Karpas-422 (cell line): ENCODE measurements around the gene ZMYND15. TPM values are rescaled to one million over a fixed set of nuclear protein-coding genes. Genes with fewer than 3 reads are reported as not detected.
"Not testable (repeated sequence)": the region's sequence is repeated elsewhere in the genome, so short reads cannot be mapped to it uniquely, and the experiment has no call there.

Experiments
- DNase-seq: peaks from one replicate; pipeline ENCODE4 v3.0.0-alpha.2; 2015
- H2AFZ ChIP-seq: fragments of 200-600 bp; sonication (generic); 2 replicates; pipeline ENCODE4 v1.6.1; 2014; ENCODE audit warnings: antibody characterized with exemption, low read length, mixed read lengths
- H3K27ac ChIP-seq: fragments of 200-600 bp; sonication (generic); 2 replicates; pipeline ENCODE4 v1.5.1; 2014; ENCODE audit warnings: mild to moderate bottlenecking, low read length, moderate library complexity
- H3K27me3 ChIP-seq: fragments of 200-600 bp; sonication (generic); 2 replicates; pipeline ENCODE4 v1.6.1; 2014; ENCODE audit warnings: low read length, mixed read lengths
- H3K36me3 ChIP-seq: fragments of 200-600 bp; sonication (generic); 2 replicates; pipeline ENCODE4 v1.6.1; 2014; ENCODE audit warnings: low read length, mixed read lengths; ENCODE audit not compliant: insufficient read depth
- H3K4me1 ChIP-seq: fragments of 200-600 bp; sonication (generic); 2 replicates; pipeline ENCODE4 v1.6.1; 2014; ENCODE audit warnings: mild to moderate bottlenecking, low read length, mixed read lengths
- H3K4me2 ChIP-seq: fragments of 200-600 bp; sonication (generic); 2 replicates; pipeline ENCODE4 v1.6.1; 2014; ENCODE audit warnings: low read length, low read depth, mild to moderate bottlenecking; ENCODE audit not compliant: poor library complexity, severe bottlenecking
- H3K4me3 ChIP-seq: fragments of 200-600 bp; sonication (generic); 2 replicates; pipeline ENCODE4 v1.5.1; 2014; ENCODE audit warnings: mild to moderate bottlenecking, antibody characterized with exemption, low read length, mixed read lengths
- H3K79me2 ChIP-seq: fragments of 200-600 bp; sonication (generic); 2 replicates; pipeline ENCODE4 v1.6.1; 2014; ENCODE audit warnings: mild to moderate bottlenecking, low read length, mixed read lengths
- H3K9ac ChIP-seq: fragments of 200-600 bp; sonication (generic); 2 replicates; pipeline ENCODE4 v1.6.0; 2014; ENCODE audit warnings: low read length
- H3K9me2 ChIP-seq: fragments of 200-600 bp; sonication (generic), shearing (Covaris generic); replicated peaks from 2 replicates; pipeline ENCODE4 v1.6.0; 2014; ENCODE audit warnings: mild to moderate bottlenecking, low read length, moderate library complexity; ENCODE audit not compliant: insufficient read depth
- H3K9me3 ChIP-seq: fragments of 300-700, 200-600 bp; sonication (generic); 2 replicates; pipeline ENCODE4 v1.6.1; 2014; ENCODE audit warnings: low read length, mixed read lengths
- H4K20me1 ChIP-seq: fragments of 200-600 bp; sonication (generic); 2 replicates; pipeline ENCODE4 v1.6.1; 2014; ENCODE audit warnings: mild to moderate bottlenecking, antibody characterized with exemption, low read length, low read depth; ENCODE audit not compliant: insufficient read depth
- total RNA-seq: library from RNA; depleted of rRNA; stranded (reverse); fragments of >200 nt; shearing (Covaris generic); gene quantifications from 2 replicates; pipeline ENCODE4 v1.2.3, GENCODE V29; 2014; ENCODE audit warnings: low replicate concordance

Gene ZMYND15
- total RNA-seq, 1 experiment from 2014 or later: not detected

- Histone ChIP-seq H3K4me3 (peak overlapping the region; percentile 81), H3K9ac (peak overlapping the region; percentile 80), H3K27me3 (no peaks in the 10 kb centered on the region), H4K20me1 (no peaks in the 10 kb centered on the region), H3K36me3 (no peaks in the 10 kb centered on the region), H3K9me2 (no peaks in the 10 kb centered on the region), H3K27ac (peak overlapping the region; percentile 73), H3K4me2 (peak overlapping the region; percentile 87), H2AFZ (peak overlapping the region; percentile 67; the same call in 1 of the 2 replicates), H3K9me3 (no peaks in the 10 kb centered on the region), H3K4me1 (peaks cover 14% of the 10 kb centered on the region), H3K79me2 (peaks cover 24% of the 10 kb centered on the region)
- peak; percentile 68 for DNase-seq
Measured at GRCh38 chr17:4711661-4712181, 27.9 kb upstream of the ZMYND15 start.

GRCh38 chr17:4712526-4712925, 27.1 kb upstream of the ZMYND15 start:
- Histone ChIP-seq H3K4me3 (no peak overlapping the region), H3K4me2 (no peak overlapping the region)

GRCh38 chr17:4714340-4715062, 25.1 kb upstream of the ZMYND15 start:
- H3K27me3 ChIP-seq, H2AFZ ChIP-seq, H3K4me3 ChIP-seq, DNase-seq, H3K27ac ChIP-seq, H3K9ac ChIP-seq, H4K20me1 ChIP-seq, H3K36me3 ChIP-seq, H3K9me3 ChIP-seq, H3K9me2 ChIP-seq, H3K4me2 ChIP-seq: not testable (repeated sequence)
- H3K79me2 ChIP-seq: peaks cover 24% of the 10 kb centered on the region
- H3K4me1 ChIP-seq: peaks cover 14% of the 10 kb centered on the region

More at GRCh38 chr17:4712526-4712925, 27.1 kb upstream of the ZMYND15 start:
- Histone ChIP-seq H2AFZ (no peak overlapping the region), H3K36me3 (no peaks in the 10 kb centered on the region), H3K27me3 (no peaks in the 10 kb centered on the region), H3K4me1 (peaks cover 14% of the 10 kb centered on the region), H3K27ac (no peak overlapping the region), H4K20me1 (no peaks in the 10 kb centered on the region), H3K9me3 (no peaks in the 10 kb centered on the region), H3K79me2 (peaks cover 24% of the 10 kb centered on the region), H3K9me2 (no peaks in the 10 kb centered on the region), H3K9ac (no peak overlapping the region)
- no peak for DNase-seq

DNA sequence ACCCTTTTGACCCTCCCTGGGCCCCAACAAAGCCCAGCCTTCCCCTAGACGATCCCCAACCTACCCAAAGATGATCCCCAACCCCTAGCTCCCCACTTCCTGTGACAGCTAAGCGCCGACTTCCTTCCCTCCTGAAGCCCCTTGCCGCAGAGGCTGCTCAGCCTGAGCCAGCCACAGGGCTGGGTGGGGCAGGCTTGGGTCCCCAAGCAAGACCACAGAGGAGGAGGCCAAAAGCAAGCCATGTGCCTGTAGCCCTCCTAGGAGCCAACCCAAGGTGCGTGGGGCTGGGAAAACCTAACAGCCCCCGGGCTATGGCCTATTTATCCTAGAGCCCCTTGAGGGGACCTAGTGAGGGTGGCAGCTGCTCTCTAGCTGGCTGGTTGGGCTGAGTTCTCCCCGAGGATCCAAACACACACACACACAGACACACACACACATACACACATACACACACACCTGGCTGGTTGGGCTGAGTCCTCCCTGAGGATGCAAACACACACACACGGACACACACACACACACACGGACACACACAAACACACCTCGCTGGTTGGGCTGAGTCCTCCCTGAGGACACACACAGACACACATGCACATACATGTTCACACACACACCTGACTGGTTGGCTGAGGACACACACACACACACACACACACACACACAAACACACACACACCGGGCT, 24.4 kb upstream of the ZMYND15 start:
- no peak overlapping the region for H3K4me3 ChIP-seq
- no peak overlapping the region for H3K4me2 ChIP-seq
- no peak for DNase-seq
- no peaks in the 10 kb centered on the region for H3K27me3 ChIP-seq
- no peaks in the 10 kb centered on the region for H3K9me2 ChIP-seq
- no peaks in the 10 kb centered on the region for H3K9me3 ChIP-seq
- no peak overlapping the region for H3K9ac ChIP-seq
- H3K36me3 ChIP-seq: no peaks in the 10 kb centered on the region
- H3K79me2 ChIP-seq: peaks cover 24% of the 10 kb centered on the region
- H2AFZ ChIP-seq: no peak overlapping the region
- no peak overlapping the region for H3K27ac ChIP-seq
- peaks cover 10% of the 10 kb centered on the region for H3K4me1 ChIP-seq
- no peaks in the 10 kb centered on the region for H4K20me1 ChIP-seq

DNA sequence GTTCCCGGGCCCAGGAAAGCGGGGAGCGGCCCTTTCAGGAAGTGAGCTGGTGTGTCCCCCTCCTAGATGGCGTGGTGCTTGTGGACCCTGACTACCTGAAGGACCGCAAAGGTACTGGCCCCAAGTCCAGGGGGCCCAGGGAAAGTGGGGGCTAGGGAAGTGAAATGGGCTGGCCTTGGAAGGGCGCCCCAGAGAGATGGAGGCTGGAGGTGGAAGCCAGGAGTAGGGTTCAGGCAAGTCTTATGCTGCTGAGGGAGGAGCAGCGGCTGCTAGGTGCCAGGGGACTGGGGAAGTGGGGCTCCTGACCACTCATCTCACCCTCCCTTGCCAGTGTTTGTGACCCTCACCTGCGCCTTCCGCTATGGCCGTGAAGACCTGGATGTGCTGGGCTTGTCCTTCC, 23.6 kb upstream of the ZMYND15 start:
- Histone ChIP-seq H3K9me3 (no peaks in the 10 kb centered on the region), H3K36me3 (no peaks in the 10 kb centered on the region), H3K4me3 (no peak overlapping the region), H3K4me2 (no peak overlapping the region), H3K27ac (no peak overlapping the region), H3K4me1 (peaks cover 9% of the 10 kb centered on the region), H3K27me3 (no peaks in the 10 kb centered on the region), H4K20me1 (no peaks in the 10 kb centered on the region), H2AFZ (no peak overlapping the region), H3K9me2 (no peaks in the 10 kb centered on the region), H3K79me2 (peaks cover 21% of the 10 kb centered on the region), H3K9ac (no peak overlapping the region)
- DNase-seq: no peak

DNA sequence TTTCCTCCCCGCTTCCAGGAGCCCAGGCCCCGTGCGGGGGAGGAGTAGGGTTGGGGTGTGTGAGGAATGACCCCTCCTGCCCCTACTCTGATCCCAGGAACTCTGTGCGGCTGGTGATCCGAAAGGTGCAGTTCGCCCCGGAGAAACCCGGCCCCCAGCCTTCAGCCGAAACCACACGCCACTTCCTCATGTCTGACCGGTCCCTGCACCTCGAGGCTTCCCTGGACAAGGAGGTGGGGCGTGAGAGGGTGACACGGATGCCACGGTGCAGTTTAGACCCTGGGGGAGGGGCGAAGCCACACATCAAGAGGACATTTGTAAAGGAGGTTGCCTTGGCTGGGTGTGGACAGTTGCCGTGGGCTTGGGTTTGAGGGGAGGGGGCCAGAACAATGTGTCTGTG, 21.8 kb upstream of the ZMYND15 start:
- H3K4me2 ChIP-seq: no peak overlapping the region
- no peak overlapping the region for H2AFZ ChIP-seq
- H3K9me3 ChIP-seq: no peaks in the 10 kb centered on the region
- no peak overlapping the region for H3K4me3 ChIP-seq
- no peaks in the 10 kb centered on the region for H3K27me3 ChIP-seq
- DNase-seq: no peak
- no peak overlapping the region for H3K9ac ChIP-seq
- H3K27ac ChIP-seq: no peak overlapping the region
- no peaks in the 10 kb centered on the region for H3K36me3 ChIP-seq
- H3K79me2 ChIP-seq: peaks cover 5% of the 10 kb centered on the region; the same call in 1 of the 2 replicates
- no peaks in the 10 kb centered on the region for H3K4me1 ChIP-seq
- no peaks in the 10 kb centered on the region for H3K9me2 ChIP-seq
- H4K20me1 ChIP-seq: no peaks in the 10 kb centered on the region

DNA sequence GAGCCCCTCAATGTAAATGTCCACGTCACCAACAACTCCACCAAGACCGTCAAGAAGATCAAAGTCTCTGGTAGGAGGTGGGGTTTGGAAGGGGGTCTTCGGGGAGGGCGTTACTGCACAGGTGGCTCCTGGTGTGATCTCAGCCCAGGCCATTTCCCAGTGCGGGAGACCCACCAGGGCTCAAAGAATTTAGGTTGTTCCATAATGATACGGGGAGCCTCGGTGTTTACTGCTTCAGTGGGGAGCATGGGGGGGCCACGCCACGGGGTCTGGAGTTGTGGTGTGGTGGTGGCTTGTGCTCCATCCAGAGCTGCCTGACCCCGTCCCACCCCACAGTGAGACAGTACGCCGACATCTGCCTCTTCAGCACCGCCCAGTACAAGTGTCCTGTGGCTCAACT, 21.4 kb upstream of the ZMYND15 start:
- Histone ChIP-seq H3K79me2 (peaks cover 5% of the 10 kb centered on the region; the same call in 1 of the 2 replicates), H3K36me3 (no peaks in the 10 kb centered on the region), H3K4me1 (no peaks in the 10 kb centered on the region), H3K9me2 (no peaks in the 10 kb centered on the region), H3K9me3 (no peaks in the 10 kb centered on the region), H4K20me1 (no peaks in the 10 kb centered on the region), H3K4me3 (no peak overlapping the region), H3K27me3 (no peaks in the 10 kb centered on the region), H3K4me2 (no peak overlapping the region), H3K27ac (no peak overlapping the region), H3K9ac (no peak overlapping the region), H2AFZ (no peak overlapping the region)
- DNase-seq: no peak

GRCh38 chr17:4719146-4719545, 20.5 kb upstream of the ZMYND15 start:
- H3K4me1 ChIP-seq: no peaks in the 10 kb centered on the region
- no peaks in the 10 kb centered on the region for H3K9me3 ChIP-seq
- H2AFZ ChIP-seq: no peak overlapping the region
- no peaks in the 10 kb centered on the region for H4K20me1 ChIP-seq
- no peak overlapping the region for H3K4me2 ChIP-seq
- DNase-seq: no peak
- no peak overlapping the region for H3K9ac ChIP-seq
- H3K4me3 ChIP-seq: no peak overlapping the region
- H3K27ac ChIP-seq: no peak overlapping the region
- no peaks in the 10 kb centered on the region for H3K27me3 ChIP-seq
- no peaks in the 10 kb centered on the region for H3K9me2 ChIP-seq
- H3K36me3 ChIP-seq: no peaks in the 10 kb centered on the region
- peaks cover under 1% of the 10 kb centered on the region; the same call in 1 of the 2 replicates for H3K79me2 ChIP-seq
